IMR-90 (cell line): Measurements from ENCODE around the gene STX1B. TPM values are rescaled to one million over a fixed set of nuclear protein-coding genes. Genes with fewer than 3 reads are reported as not detected.

ENCODE experiments used
- ATAC-seq: fragments of 200-7000 bp; cut with Tn5 transposase; 2 replicates; pipeline ENCODE4 v1.9.1; 2020; ENCODE audit warnings: low read depth, mild to moderate bottlenecking, moderate library complexity
- BruUV-seq: library from RNA; stranded (reverse); fragments of 400-500 nt; replicated peaks from 2 replicates; lab custom pipeline; 2021; lab: Mats Ljungman, UMichigan
- CTCF ChIA-PET: fragments of 300-600 bp; formaldehyde crosslinking; extraction: SDS; loops from one replicate; lab custom pipeline; 2021; ENCODE audit warnings: antibody characterized with exemption; lab: Yijun Ruan, JAX
- POLR2A ChIA-PET: fragments of 300-600 bp; sonication (Branson Sonifier 250); formaldehyde crosslinking; loops from one replicate; lab custom pipeline; 2022; ENCODE audit warnings: antibody characterized with exemption; ENCODE audit not compliant: unreplicated experiment; lab: Charles Lee
- DNase-seq: peaks from one replicate; pipeline ENCODE4 v3.0.0; 2013
- H2AFZ ChIP-seq: replicated peaks from 2 replicates; pipeline ENCODE3; 2013; ENCODE audit warnings: low read length, mild to moderate bottlenecking; ENCODE audit not compliant: poor library complexity
- H2AK5ac ChIP-seq: 2 replicates; pipeline ENCODE4 v1.6.1; 2013; ENCODE audit warnings: low read depth, low read length, inconsistent platforms
- H2AK9ac ChIP-seq: replicated peaks from 2 replicates; pipeline ENCODE3; 2013; ENCODE audit warnings: mild to moderate bottlenecking, low read depth, low read length, moderate library complexity; ENCODE audit not compliant: poor library complexity
- H2BK120ac ChIP-seq: 2 replicates; pipeline ENCODE4 v1.6.1; 2013; ENCODE audit warnings: low read depth, low read length, inconsistent platforms
- H2BK15ac ChIP-seq: 3 replicates; pipeline ENCODE4 v1.6.1; 2013; ENCODE audit warnings: low read depth, low read length, inconsistent platforms
- H2BK20ac ChIP-seq: 2 replicates; pipeline ENCODE4 v1.6.1; 2013; ENCODE audit warnings: low read depth, mild to moderate bottlenecking, inconsistent platforms, low read length, moderate library complexity
- H2BK5ac ChIP-seq: 2 replicates; pipeline ENCODE4 v1.6.1; 2013; ENCODE audit warnings: mild to moderate bottlenecking, low read depth, low read length, inconsistent platforms; ENCODE audit not compliant: poor library complexity, severe bottlenecking
- H3K14ac ChIP-seq: replicated peaks from 2 replicates; pipeline ENCODE4 v1.6.1; 2013; ENCODE audit warnings: low read depth, low read length, inconsistent platforms
- H3K18ac ChIP-seq: 2 replicates; pipeline ENCODE4 v1.6.1; 2013; ENCODE audit warnings: low read depth, low read length, control low read depth
- H3K23ac ChIP-seq: 2 replicates; pipeline ENCODE4 v1.6.1; 2013; ENCODE audit warnings: low read depth, low read length, inconsistent platforms
- H3K27ac ChIP-seq: 2 replicates; pipeline ENCODE4 v1.5.1; 2013; ENCODE audit warnings: mild to moderate bottlenecking, control low read depth, low read length; ENCODE audit not compliant: insufficient read depth
- H3K27me3 ChIP-seq: 2 replicates; pipeline ENCODE4 v1.6.1; 2013; ENCODE audit warnings: low read length; ENCODE audit not compliant: control insufficient read depth, insufficient read depth
- H3K36me3 ChIP-seq: 2 replicates; pipeline ENCODE4 v1.6.1; 2013; ENCODE audit warnings: low read length, mixed read lengths; ENCODE audit not compliant: control insufficient read depth, insufficient read depth
- H3K4ac ChIP-seq: 2 replicates; pipeline ENCODE4 v1.6.1; 2013; ENCODE audit warnings: low read depth, low read length, inconsistent platforms
- H3K4me1 ChIP-seq: 2 replicates; pipeline ENCODE4 v1.6.1; 2013; ENCODE audit warnings: low read length, mixed read lengths; ENCODE audit not compliant: control insufficient read depth, insufficient read depth
- H3K4me2 ChIP-seq: 2 replicates; pipeline ENCODE4 v1.6.1; 2013; ENCODE audit warnings: low read depth, mild to moderate bottlenecking, control low read depth, low read length, moderate library complexity
- H3K4me3 ChIP-seq: 2 replicates; pipeline ENCODE4 v1.5.1; 2013; ENCODE audit warnings: low read depth, mild to moderate bottlenecking, control low read depth, low read length, moderate library complexity; ENCODE audit not compliant: insufficient read depth
- H3K56ac ChIP-seq: 2 replicates; pipeline ENCODE4 v1.6.1; 2013; ENCODE audit warnings: low read length, inconsistent platforms; ENCODE audit not compliant: insufficient read depth; ENCODE audit errors: extremely low read depth
- H3K79me1 ChIP-seq, 2 experiments: 2 replicates each; pipeline ENCODE4 v1.6.1; 2013; ENCODE audit warnings: low read length in 2 of 2, inconsistent platforms in 1 of 2, low read depth in 1 of 2
- H3K9ac ChIP-seq: 2 replicates; pipeline ENCODE4 v1.6.1; 2013; ENCODE audit warnings: low read depth, low read length, control low read depth
- H3K9me1 ChIP-seq: 2 replicates; pipeline ENCODE4 v1.6.1; 2013; ENCODE audit warnings: low read length, inconsistent platforms; ENCODE audit not compliant: insufficient read depth
- H3K9me3 ChIP-seq: 2 replicates; pipeline ENCODE4 v1.6.1; 2013; ENCODE audit warnings: low read length; ENCODE audit not compliant: control insufficient read depth, insufficient read depth
- H4K20me1 ChIP-seq: 2 replicates; pipeline ENCODE4 v1.6.1; 2013; ENCODE audit warnings: low read length, inconsistent platforms; ENCODE audit not compliant: insufficient read depth
- H4K5ac ChIP-seq: 2 replicates; pipeline ENCODE4 v1.6.1; 2013; ENCODE audit warnings: mild to moderate bottlenecking, low read depth, low read length, control low read depth
- H4K8ac ChIP-seq, 2 experiments: 2 replicates each; pipeline ENCODE4 v1.6.1; 2013; ENCODE audit warnings: low read depth in 2 of 2, low read length in 2 of 2, control low read depth in 1 of 2, inconsistent platforms in 1 of 2
- H4K91ac ChIP-seq: 2 replicates; pipeline ENCODE4 v1.6.1; 2013; ENCODE audit warnings: low read depth, low read length, inconsistent platforms; ENCODE audit not compliant: insufficient read depth
- CEBPB ChIP-seq: IDR thresholded peaks from 2 replicates; pipeline ENCODE4 v1.6.1; 2012; ENCODE audit warnings: low read depth, low read length, improper control_type of control experiment
- CTCF ChIP-seq: conservative IDR thresholded peaks from 2 replicates; pipeline ENCODE4 v1.5.1; 2012; ENCODE audit warnings: mild to moderate bottlenecking, low read depth, low read length, improper control_type of control experiment
- ELK1 ChIP-seq: fragments of 150-350 bp; IDR thresholded peaks from 2 replicates; pipeline ENCODE4 v1.6.1; 2016; ENCODE audit warnings: low read depth, mild to moderate bottlenecking, low read length, moderate library complexity, borderline replicate concordance
- MAFK ChIP-seq: IDR thresholded peaks from 2 replicates; pipeline ENCODE4 v1.6.1; 2012; ENCODE audit warnings: low read depth, low read length, improper control_type of control experiment
- NFE2L2 ChIP-seq: fragments of 150-350 bp; IDR thresholded peaks from 2 replicates; pipeline ENCODE4 v1.6.1; 2016; ENCODE audit warnings: low read depth, mild to moderate bottlenecking, low read length
- POLR2A ChIP-seq: IDR thresholded peaks from 2 replicates; pipeline ENCODE4 v1.6.1; 2012; ENCODE audit warnings: mild to moderate bottlenecking, low read depth, low read length
- RFX5 ChIP-seq: IDR thresholded peaks from 2 replicates; pipeline ENCODE4 v1.8.0; 2012; ENCODE audit warnings: low read depth, mild to moderate bottlenecking, low read length, moderate library complexity
- SMC3 ChIP-seq: fragments of 150-350 bp; IDR thresholded peaks from 2 replicates; pipeline ENCODE4 v1.6.1; 2016; ENCODE audit warnings: low read depth, mild to moderate bottlenecking, antibody characterized with exemption, low read length, moderate library complexity
- WGBS, 2 experiments: methylation state at CpG; one replicate each; pipeline versions ENCODE4 v1.1.5 to v1.1.7; 2013; ENCODE audit warnings: missing lambda C conversion rate in 2 of 2; ENCODE audit not compliant: insufficient read length in 1 of 2; ENCODE audit errors: extremely low coverage in 2 of 2; 5-methylcytosine and 5-hydroxymethylcytosine counted together
- dilution Hi-C: fragments of 300-500 bp; cut with HindIII; formaldehyde crosslinking; loops from one replicate; pipeline ENCODE4 v1.14.3; 2018; ENCODE audit warnings: low sequenced_read_pairs; ENCODE audit not compliant: unreplicated experiment
- in situ Hi-C: fragments of 300-500 bp; cut with MboI; formaldehyde crosslinking; loops from 3 replicates; pipeline ENCODE4 v1.14.3; 2019; ENCODE audit warnings: low sequenced_read_pairs, inconsistent platforms, mixed read lengths
- intact Hi-C: fragments of 100-400 bp; cut with micrococcal nuclease; formaldehyde crosslinking; loops from 2 replicates; pipeline ENCODE4 v1.10.0; 2022
- polyA plus RNA-seq, 3 experiments: library from polyadenylated mRNA; depleted of rRNA; stranded (reverse); fragments of >200 nt; gene quantifications; 2 replicates each; pipeline ENCODE4 v1.2.3, GENCODE V29; 2012; ENCODE audit warnings: low replicate concordance in 1 of 3
- total RNA-seq: library from RNA; depleted of rRNA; stranded (reverse); fragments of >200 nt; gene quantifications from 2 replicates; pipeline ENCODE4 v1.2.3, GENCODE V29; 2012
- TF ChIP-seq, protein P1 (sequence below): fragments of 150-350 bp; IDR thresholded peaks from 2 replicates; pipeline ENCODE4 v1.6.1; 2017; ENCODE audit warnings: mild to moderate bottlenecking, antibody characterized with exemption, low read length, low read depth

Gene STX1B
- total and polyA plus RNA-seq, 2 of the 4 experiments (the other 2 are of a cell fraction): 3.9 to 14.9 TPM

DNA sequence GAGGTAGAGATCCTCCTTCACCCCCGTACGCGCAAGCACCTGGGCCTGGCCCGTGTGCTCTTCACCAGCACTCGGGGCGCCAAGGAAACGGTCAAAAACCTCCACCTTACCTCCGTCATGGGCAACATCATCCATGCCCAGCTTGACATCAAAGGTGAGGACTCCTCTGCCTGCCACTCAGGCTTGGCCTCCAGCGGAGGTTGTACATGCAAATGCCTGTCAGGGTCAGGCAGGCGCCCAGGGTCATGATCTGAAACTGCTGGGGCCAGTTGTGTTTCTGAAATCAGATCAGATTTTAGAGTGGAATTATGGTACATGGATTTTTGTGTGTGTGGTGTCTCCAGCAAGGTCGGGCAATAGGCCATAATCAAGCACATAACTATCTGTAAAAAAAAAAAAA is 49.1 kb downstream of the STX1B start:
- Histone ChIP-seq H2AK9ac (no peak overlapping the region), H4K91ac (no peak overlapping the region), H2BK5ac (no peak overlapping the region), H3K18ac (no peak overlapping the region), H2BK20ac (no peak overlapping the region), H4K20me1 (peaks cover 17% of the 10 kb centered on the region), H2BK120ac (no peak overlapping the region), H2AK5ac (no peak overlapping the region), H3K27ac (no peak overlapping the region), H3K23ac (no peak overlapping the region), H3K4me2 (no peak overlapping the region), H3K79me1 (peaks cover 32 to 42% of the 10 kb centered on the region in 2 experiments), H3K4ac (no peak overlapping the region), H3K4me1 (peaks cover 6% of the 10 kb centered on the region), H2BK15ac (no peak overlapping the region), H3K14ac (no peak overlapping the region), H3K9me3 (no peaks in the 10 kb centered on the region), H3K4me3 (no peak overlapping the region), H3K56ac (no peak overlapping the region), H4K8ac (no peak overlapping the region), H3K27me3 (no peaks in the 10 kb centered on the region), H4K5ac (no peak overlapping the region), H3K9me1 (no peaks in the 10 kb centered on the region; the same call in 1 of the 2 replicates), H3K36me3 (peaks cover 53% of the 10 kb centered on the region), H3K9ac (no peak overlapping the region), H2AFZ (no peak overlapping the region)
- no peak for TF ChIP-seq ELK1
- no peak for TF ChIP-seq CEBPB
- no peak for TF ChIP-seq RFX5
- TF ChIP-seq NFE2L2: no peak
- TF ChIP-seq CTCF: no peak
- no peak for TF ChIP-seq SMC3
- TF ChIP-seq, protein P1, sequence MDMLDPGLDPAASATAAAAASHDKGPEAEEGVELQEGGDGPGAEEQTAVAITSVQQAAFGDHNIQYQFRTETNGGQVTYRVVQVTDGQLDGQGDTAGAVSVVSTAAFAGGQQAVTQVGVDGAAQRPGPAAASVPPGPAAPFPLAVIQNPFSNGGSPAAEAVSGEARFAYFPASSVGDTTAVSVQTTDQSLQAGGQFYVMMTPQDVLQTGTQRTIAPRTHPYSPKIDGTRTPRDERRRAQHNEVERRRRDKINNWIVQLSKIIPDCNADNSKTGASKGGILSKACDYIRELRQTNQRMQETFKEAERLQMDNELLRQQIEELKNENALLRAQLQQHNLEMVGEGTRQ: no peak
- no peak for TF ChIP-seq MAFK
- no peak for TF ChIP-seq POLR2A
- POLR2A ChIA-PET: no interaction called here
- intact Hi-C loops (no loop called here), in situ Hi-C loops (no loop called here), dilution Hi-C loops (no loop called here)
- DNase-seq (no peak), ATAC-seq (no peak)
- 100% methylated on average over 4 of the region's 11 CpGs; no CpG with 5 or more reads in 1 of the 2 experiments for WGBS, 2 experiments
- no TSS peak for BruUV-seq
- CTCF ChIA-PET: interaction anchor here (0.6 kb wide), 1 partner anchor 244 kb away, joined by 3 read pairs; no protein-coding TSS in a partner anchor
